ENCODE results near the gene SH3TC1. TPM values are rescaled to one million over a fixed set of nuclear protein-coding genes. Genes with fewer than 3 reads are reported as not detected.

The SH3TC1 gene
- total and polyA plus RNA-seq, 2 of the 13 experiments (the other 11 are each of a cell fraction or from before 2014, with no cell fraction given): 14.9 to 21.8 TPM

DNA sequence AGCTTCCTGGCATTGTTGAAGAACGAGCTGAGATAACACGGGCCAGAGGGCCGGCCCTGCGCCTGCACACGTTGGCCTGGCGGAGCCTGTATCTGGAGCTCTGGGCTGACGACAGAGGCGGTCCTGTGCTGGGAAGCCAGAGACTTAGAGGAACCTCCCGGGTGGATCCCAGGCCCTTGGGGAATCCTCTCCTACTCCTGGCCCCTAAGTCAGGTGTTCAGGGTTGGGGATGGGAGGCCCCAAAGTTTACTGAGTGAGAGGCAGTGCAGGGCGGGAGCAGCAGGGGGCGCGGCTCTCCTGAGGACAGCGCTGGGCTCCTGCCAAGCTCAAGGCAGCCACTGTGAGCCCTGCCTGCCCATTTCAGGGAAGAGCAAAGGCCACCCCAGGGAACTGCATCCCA is 68.0 kb downstream of the SH3TC1 start:
- H3K27ac ChIP-seq (ENCODE audit: extremely low read length, insufficient read depth, low read length): no peak overlapping the region
- no peaks in the 10 kb centered on the region for H4K20me1 ChIP-seq (ENCODE audit: insufficient read depth, low read length)
- DNase-seq (ENCODE audit: low spot score) (peak; percentile 52), ATAC-seq (peak; percentile 83), FAIRE-seq (no peak)
- peaks cover 11 to 57% of the 10 kb centered on the region in 2 experiments for H3K27me3 ChIP-seq (ENCODE audit: control insufficient read depth in 1 of 2, insufficient read depth in 2 of 2, low read length in 2 of 2)
- no peak overlapping the region for H3K9ac ChIP-seq (ENCODE audit: insufficient read depth, low read depth, low read length)
- BruUV-seq (replicated peaks): no TSS peak
- peaks cover 28% of the 10 kb centered on the region for H3K4me1 ChIP-seq (ENCODE audit: insufficient read depth, low read length)
- no peaks in the 10 kb centered on the region for H3K9me3 ChIP-seq (ENCODE audit: low read length)
- H3K36me3 ChIP-seq (replicated peaks in 1 of 2; ENCODE audit: control insufficient read depth in 1 of 2, insufficient read depth in 2 of 2, low read length in 2 of 2): no peaks in the 10 kb centered on the region
- ChIA-PET CTCF (ENCODE audit: low intra/inter-chr PET ratio, low total read pairs) (interaction anchor here (1.1 to 1.8 kb wide), 2 partner anchors 136 to 140 kb away, joined by 3 to 20 read pairs; no protein-coding TSS in a partner anchor), POLR2A (interaction anchor here (1.5 kb wide), 1 partner anchor 161 kb away, joined by 3 read pairs; no protein-coding TSS in a partner anchor)
- no peak overlapping the region for H3K4me2 ChIP-seq (ENCODE audit: low read depth, low read length)
- in situ Hi-C loops (cut with HindIII; ENCODE audit: extremely low pct_ligation_motif_present, low pct_unique_long_range_greater_than_20kb): loop anchor here (5.0 kb wide), 1 partner anchor 135 kb away; no protein-coding TSS in a partner anchor
- intact Hi-C loops (cut with micrococcal nuclease; ENCODE audit: unreplicated experiment): loop anchor here (1.0 kb wide), 2 partner anchors 76 to 136 kb away; no protein-coding TSS in a partner anchor
- WGBS (ENCODE audit: low lambda C conversion rate): 10% methylated on average over 2 of the region's 13 CpGs
- no peak overlapping the region for H2AFZ ChIP-seq (ENCODE audit: low read length)
- no peak overlapping the region for H3K4me3 ChIP-seq (replicated peaks in 1 of 3; ENCODE audit: insufficient read depth in 1 of 3, low read depth in 2 of 3, low read length in 3 of 3)
- H3K79me2 ChIP-seq (ENCODE audit: insufficient read depth, low read length): no peaks in the 10 kb centered on the region
- TF ChIP-seq MTF2 (CRISPR knock-in tag; IDR thresholded peaks at IDR 0.05; ENCODE audit: borderline replicate concordance) (peak; percentile 81; the same call in 1 of the 2 replicates), YY1 (IDR thresholded peaks at IDR 0.05; ENCODE audit: insufficient read depth, insufficient replicate concordance, low read depth, low read length) (peak; percentile 46), ZNF788 (CRISPR knock-in tag; IDR thresholded peaks at IDR 0.05; ENCODE audit: borderline replicate concordance) (no peak), MEF2D (CRISPR knock-in tag; IDR thresholded peaks at IDR 0.05) (no peak), STAG1 (CRISPR knock-in tag; IDR thresholded peaks at IDR 0.05) (peak; percentile 87), FOXC1 (CRISPR knock-in tag; IDR thresholded peaks at IDR 0.05; ENCODE audit: borderline replicate concordance) (0 out of 2 replicates have a peak, but pooled peaks have one; percentile 47)
- TF ChIP-seq, protein P1, sequence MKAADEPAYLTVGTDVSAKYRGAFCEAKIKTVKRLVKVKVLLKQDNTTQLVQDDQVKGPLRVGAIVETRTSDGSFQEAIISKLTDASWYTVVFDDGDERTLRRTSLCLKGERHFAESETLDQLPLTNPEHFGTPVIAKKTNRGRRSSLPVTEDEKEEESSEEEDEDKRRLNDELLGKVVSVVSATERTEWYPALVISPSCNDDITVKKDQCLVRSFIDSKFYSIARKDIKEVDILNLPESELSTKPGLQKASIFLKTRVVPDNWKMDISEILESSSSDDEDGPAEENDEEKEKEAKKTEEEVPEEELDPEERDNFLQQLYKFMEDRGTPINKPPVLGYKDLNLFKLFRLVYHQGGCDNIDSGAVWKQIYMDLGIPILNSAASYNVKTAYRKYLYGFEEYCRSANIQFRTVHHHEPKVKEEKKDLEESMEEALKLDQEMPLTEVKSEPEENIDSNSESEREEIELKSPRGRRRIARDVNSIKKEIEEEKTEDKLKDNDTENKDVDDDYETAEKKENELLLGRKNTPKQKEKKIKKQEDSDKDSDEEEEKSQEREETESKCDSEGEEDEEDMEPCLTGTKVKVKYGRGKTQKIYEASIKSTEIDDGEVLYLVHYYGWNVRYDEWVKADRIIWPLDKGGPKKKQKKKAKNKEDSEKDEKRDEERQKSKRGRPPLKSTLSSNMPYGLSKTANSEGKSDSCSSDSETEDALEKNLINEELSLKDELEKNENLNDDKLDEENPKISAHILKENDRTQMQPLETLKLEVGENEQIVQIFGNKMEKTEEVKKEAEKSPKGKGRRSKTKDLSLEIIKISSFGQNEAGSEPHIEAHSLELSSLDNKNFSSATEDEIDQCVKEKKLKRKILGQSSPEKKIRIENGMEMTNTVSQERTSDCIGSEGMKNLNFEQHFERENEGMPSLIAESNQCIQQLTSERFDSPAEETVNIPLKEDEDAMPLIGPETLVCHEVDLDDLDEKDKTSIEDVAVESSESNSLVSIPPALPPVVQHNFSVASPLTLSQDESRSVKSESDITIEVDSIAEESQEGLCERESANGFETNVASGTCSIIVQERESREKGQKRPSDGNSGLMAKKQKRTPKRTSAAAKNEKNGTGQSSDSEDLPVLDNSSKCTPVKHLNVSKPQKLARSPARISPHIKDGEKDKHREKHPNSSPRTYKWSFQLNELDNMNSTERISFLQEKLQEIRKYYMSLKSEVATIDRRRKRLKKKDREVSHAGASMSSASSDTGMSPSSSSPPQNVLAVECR (CRISPR knock-in tag; IDR thresholded peaks at IDR 0.05; ENCODE audit: borderline replicate concordance): peak; percentile 30; the same call in 1 of the 2 replicates
- TF ChIP-seq, protein P2, sequence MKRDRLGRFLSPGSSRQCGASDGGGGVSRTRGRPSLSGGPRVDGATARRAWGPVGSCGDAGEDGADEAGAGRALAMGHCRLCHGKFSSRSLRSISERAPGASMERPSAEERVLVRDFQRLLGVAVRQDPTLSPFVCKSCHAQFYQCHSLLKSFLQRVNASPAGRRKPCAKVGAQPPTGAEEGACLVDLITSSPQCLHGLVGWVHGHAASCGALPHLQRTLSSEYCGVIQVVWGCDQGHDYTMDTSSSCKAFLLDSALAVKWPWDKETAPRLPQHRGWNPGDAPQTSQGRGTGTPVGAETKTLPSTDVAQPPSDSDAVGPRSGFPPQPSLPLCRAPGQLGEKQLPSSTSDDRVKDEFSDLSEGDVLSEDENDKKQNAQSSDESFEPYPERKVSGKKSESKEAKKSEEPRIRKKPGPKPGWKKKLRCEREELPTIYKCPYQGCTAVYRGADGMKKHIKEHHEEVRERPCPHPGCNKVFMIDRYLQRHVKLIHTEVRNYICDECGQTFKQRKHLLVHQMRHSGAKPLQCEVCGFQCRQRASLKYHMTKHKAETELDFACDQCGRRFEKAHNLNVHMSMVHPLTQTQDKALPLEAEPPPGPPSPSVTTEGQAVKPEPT (CRISPR knock-in tag; IDR thresholded peaks at IDR 0.05; ENCODE audit: low read depth): 0 out of 2 replicates have a peak, but pooled peaks have one; percentile 39
- TF ChIP-seq, protein P3, sequence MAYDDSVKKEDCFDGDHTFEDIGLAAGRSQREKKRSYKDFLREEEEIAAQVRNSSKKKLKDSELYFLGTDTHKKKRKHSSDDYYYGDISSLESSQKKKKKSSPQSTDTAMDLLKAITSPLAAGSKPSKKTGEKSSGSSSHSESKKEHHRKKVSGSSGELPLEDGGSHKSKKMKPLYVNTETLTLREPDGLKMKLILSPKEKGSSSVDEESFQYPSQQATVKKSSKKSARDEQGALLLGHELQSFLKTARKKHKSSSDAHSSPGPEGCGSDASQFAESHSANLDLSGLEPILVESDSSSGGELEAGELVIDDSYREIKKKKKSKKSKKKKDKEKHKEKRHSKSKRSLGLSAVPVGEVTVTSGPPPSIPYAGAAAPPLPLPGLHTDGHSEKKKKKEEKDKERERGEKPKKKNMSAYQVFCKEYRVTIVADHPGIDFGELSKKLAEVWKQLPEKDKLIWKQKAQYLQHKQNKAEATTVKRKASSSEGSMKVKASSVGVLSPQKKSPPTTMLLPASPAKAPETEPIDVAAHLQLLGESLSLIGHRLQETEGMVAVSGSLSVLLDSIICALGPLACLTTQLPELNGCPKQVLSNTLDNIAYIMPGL (CRISPR knock-in tag; IDR thresholded peaks at IDR 0.05; ENCODE audit: borderline replicate concordance in 1 of 2, low read depth in 1 of 2): peak in 1 of 2 experiments; percentile 24; a peak in 1 of 4 replicates
- TF ChIP-seq, protein P4, sequence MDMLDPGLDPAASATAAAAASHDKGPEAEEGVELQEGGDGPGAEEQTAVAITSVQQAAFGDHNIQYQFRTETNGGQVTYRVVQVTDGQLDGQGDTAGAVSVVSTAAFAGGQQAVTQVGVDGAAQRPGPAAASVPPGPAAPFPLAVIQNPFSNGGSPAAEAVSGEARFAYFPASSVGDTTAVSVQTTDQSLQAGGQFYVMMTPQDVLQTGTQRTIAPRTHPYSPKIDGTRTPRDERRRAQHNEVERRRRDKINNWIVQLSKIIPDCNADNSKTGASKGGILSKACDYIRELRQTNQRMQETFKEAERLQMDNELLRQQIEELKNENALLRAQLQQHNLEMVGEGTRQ (IDR thresholded peaks at IDR 0.05; ENCODE audit: low read depth, low read length): no peak
- TF ChIP-seq, protein P4 (CRISPR knock-in tag; IDR thresholded peaks at IDR 0.05; ENCODE audit: borderline replicate concordance): 0 out of 2 replicates have a peak, but pooled peaks have one; percentile 45

All from HepG2 (cell line).